ENCODE measurements around the gene PNRC1.
A peak's percentile ranks its signal among the peaks of the same experiment; 100 is the strongest.
"Not testable (repeated sequence)": the region's sequence is repeated elsewhere in the genome, so short reads cannot be mapped to it uniquely, and the experiment has no call there.

The PNRC1 gene

DNA sequence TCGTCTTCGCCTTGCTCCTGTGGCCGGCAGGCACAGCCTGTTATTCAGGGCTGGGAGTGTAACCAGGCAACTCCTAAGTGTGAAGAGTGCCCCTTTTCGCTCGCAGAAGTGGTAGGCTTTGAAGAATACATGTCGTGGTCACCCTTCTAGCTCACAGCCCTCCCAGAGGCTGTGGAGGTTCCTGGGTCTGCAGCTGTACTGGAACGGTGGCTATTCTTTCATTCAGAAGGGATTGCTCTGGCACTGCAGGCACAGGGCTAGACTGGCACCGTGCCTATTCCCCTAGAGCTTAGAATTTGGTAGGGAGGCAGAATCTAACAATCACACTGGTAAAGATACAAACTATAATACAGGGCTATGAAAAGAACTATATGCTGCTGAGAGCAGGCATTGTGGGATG lies 38.4 kb downstream of the PNRC1 start:
- H3K4me3 ChIP-seq (replicated peaks; ENCODE audit: low read depth, low read length), result no peak overlapping the region
- DNase-seq (ENCODE audit: extremely low read depth, low read depth), result no peak
- TF ChIP-seq, protein P1, sequence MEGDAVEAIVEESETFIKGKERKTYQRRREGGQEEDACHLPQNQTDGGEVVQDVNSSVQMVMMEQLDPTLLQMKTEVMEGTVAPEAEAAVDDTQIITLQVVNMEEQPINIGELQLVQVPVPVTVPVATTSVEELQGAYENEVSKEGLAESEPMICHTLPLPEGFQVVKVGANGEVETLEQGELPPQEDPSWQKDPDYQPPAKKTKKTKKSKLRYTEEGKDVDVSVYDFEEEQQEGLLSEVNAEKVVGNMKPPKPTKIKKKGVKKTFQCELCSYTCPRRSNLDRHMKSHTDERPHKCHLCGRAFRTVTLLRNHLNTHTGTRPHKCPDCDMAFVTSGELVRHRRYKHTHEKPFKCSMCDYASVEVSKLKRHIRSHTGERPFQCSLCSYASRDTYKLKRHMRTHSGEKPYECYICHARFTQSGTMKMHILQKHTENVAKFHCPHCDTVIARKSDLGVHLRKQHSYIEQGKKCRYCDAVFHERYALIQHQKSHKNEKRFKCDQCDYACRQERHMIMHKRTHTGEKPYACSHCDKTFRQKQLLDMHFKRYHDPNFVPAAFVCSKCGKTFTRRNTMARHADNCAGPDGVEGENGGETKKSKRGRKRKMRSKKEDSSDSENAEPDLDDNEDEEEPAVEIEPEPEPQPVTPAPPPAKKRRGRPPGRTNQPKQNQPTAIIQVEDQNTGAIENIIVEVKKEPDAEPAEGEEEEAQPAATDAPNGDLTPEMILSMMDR (IDR thresholded peaks at IDR 0.05; ENCODE audit: low read depth, low read length, missing control alignments), result no peak

- TF ChIP-seq, protein P1 (IDR thresholded peaks at IDR 0.05; ENCODE audit: low read depth, low read length, missing control alignments), result no peak
- no peak overlapping the region for H3K4me3 ChIP-seq (replicated peaks; ENCODE audit: low read depth, low read length)
- no peak for DNase-seq (ENCODE audit: extremely low read depth, low read depth)
Observed at GRCh38 chr6:89120371-89120770, 39.8 kb downstream of the PNRC1 start.

GRCh38 chr6:89121934-89122333 lies 41.4 kb downstream of the PNRC1 start:
- no peak for DNase-seq (ENCODE audit: extremely low read depth, low read depth)
- TF ChIP-seq, protein P1 (IDR thresholded peaks at IDR 0.05; ENCODE audit: low read depth, low read length, missing control alignments), result no peak
- no peak overlapping the region for H3K4me3 ChIP-seq (replicated peaks; ENCODE audit: low read depth, low read length)

- TF ChIP-seq, protein P1 (IDR thresholded peaks at IDR 0.05; ENCODE audit: low read depth, low read length, missing control alignments), result peak; percentile 47
- peak; percentile 14 for DNase-seq (ENCODE audit: extremely low read depth, low read depth)
- H3K4me3 ChIP-seq (replicated peaks; ENCODE audit: low read depth, low read length), result no peak overlapping the region
Observed at GRCh38 chr6:89122625-89123024, 42.1 kb downstream of the PNRC1 start.

GRCh38 chr6:89128256-89128671 lies 47.7 kb downstream of the PNRC1 start:
- DNase-seq (ENCODE audit: extremely low read depth, low read depth); H3K4me3 ChIP-seq (replicated peaks; ENCODE audit: low read depth, low read length): not testable (repeated sequence)

DNA sequence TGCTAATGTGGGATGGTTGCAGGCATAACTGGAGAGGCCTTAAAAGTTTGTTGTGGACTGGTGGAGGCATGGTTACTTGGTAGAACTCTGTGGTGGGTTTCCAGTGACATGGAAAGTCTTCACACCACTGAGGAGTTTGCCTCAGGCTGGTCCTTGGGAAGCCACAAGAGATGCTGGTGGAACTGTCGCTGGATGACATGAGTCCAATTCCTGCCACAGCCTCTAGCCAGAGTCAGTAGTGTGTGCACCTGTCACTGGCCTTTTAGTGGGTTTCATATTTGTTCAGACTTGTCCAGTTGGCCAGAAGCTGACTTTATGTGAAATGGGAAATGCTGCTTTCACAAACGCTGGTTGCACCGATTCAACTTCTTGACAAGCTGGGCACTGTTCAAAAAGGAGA lies 51.0 kb downstream of the PNRC1 start:
- DNase-seq (ENCODE audit: extremely low read depth, low read depth), result no peak
- TF ChIP-seq, protein P1 (IDR thresholded peaks at IDR 0.05; ENCODE audit: low read depth, low read length, missing control alignments), result no peak
- H3K4me3 ChIP-seq (replicated peaks; ENCODE audit: low read depth, low read length), result no peak overlapping the region

DNA sequence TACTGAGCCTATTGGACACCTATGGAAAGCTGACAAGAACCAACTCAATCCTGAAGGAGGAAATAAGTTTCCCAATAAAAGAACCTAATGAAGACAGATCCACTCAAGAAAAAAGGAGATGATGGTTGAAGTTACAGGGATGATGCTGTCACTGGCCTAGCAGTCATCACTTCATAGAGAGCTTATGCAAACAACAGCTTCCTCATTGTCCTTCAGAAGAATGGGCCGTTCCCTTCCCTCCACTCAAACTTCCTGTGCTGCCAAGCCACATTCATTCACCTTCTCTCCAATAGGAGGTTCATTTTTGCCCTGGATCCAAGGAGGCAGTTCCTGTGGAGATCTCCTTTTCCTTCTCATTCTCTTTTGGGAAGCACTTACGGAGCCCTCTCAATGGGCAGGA lies 51.5 kb downstream of the PNRC1 start:
- H3K4me3 ChIP-seq (replicated peaks; ENCODE audit: low read depth, low read length), result no peak overlapping the region
- DNase-seq (ENCODE audit: extremely low read depth, low read depth), result no peak
- TF ChIP-seq, protein P1 (IDR thresholded peaks at IDR 0.05; ENCODE audit: low read depth, low read length, missing control alignments), result no peak

Data from HFF-Myc (cell line).